ENCODE results near the gene MAPK4.

DNA sequence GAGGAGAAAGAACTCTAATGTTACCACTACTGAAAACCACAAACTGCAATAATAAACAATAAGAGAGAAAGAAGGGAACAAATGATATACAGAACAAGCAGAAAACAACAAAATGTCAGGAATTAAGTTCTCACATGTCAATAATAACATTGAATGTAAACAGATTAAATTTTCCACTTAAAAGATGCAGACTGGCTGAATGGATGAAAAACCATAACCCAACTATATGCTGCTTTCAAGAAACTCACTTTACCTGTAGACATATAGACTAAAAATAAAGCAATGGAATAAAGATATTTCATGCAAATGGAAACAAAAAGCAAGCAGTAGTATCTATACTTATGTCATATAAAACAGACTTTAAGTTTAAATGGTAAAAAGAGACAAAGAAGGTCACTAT, 209.6 kb downstream of the MAPK4 start:
- TF ChIP-seq, protein P1, sequence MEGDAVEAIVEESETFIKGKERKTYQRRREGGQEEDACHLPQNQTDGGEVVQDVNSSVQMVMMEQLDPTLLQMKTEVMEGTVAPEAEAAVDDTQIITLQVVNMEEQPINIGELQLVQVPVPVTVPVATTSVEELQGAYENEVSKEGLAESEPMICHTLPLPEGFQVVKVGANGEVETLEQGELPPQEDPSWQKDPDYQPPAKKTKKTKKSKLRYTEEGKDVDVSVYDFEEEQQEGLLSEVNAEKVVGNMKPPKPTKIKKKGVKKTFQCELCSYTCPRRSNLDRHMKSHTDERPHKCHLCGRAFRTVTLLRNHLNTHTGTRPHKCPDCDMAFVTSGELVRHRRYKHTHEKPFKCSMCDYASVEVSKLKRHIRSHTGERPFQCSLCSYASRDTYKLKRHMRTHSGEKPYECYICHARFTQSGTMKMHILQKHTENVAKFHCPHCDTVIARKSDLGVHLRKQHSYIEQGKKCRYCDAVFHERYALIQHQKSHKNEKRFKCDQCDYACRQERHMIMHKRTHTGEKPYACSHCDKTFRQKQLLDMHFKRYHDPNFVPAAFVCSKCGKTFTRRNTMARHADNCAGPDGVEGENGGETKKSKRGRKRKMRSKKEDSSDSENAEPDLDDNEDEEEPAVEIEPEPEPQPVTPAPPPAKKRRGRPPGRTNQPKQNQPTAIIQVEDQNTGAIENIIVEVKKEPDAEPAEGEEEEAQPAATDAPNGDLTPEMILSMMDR (IDR thresholded peaks at IDR 0.05) = no peak
- TF ChIP-seq POLR2A (IDR thresholded peaks at IDR 0.05) = no peak

Data from esophagus squamous epithelium (tissue), 4 donors.